ENCODE data around the gene MIEF1.

- TF ChIP-seq CTCF (IDR thresholded peaks at IDR 0.05) (no peak), POLR2A (IDR thresholded peaks at IDR 0.05) (no peak)
These were observed 16.2 kb downstream of the MIEF1 start for GRCh38 chr22:39518144-39518786.

Data from lower leg skin (tissue), 3 donors.